Suppressor macrophage treated with lipopolysaccharide for 1 hour (primary cell): Measurements from ENCODE around the gene AGRN.
"Not testable (repeated sequence)": the region's sequence is repeated elsewhere in the genome, so short reads cannot be mapped to it uniquely, and the experiment has no call there.

Source experiments
- DNase-seq, 3 donors: peaks; one replicate each; pipeline ENCODE4 v3.0.0-alpha.2; 2020 to 2022

The AGRN gene

GRCh38 chr1:1054099-1054700 is 34.3 kb downstream of the AGRN start:
- no peak for DNase-seq

GRCh38 chr1:1054971-1055370 is 35.1 kb downstream of the AGRN start:
- no peak for DNase-seq

GRCh38 chr1:1055841-1056736 is 36.2 kb downstream of the AGRN start:
- no peak for DNase-seq

GRCh38 chr1:1057769-1058087 is 37.8 kb downstream of the AGRN start:
- not testable (repeated sequence) for DNase-seq

- no peak for DNase-seq
These were observed 38.4 kb downstream of the AGRN start for GRCh38 chr1:1058088-1058905.

GRCh38 chr1:1058921-1059493 is 39.1 kb downstream of the AGRN start:
- peak in 2 of 3 donors; percentile 20 to 30 for DNase-seq

GRCh38 chr1:1059494-1060280 is 39.8 kb downstream of the AGRN start:
- peak; percentile 91 to 98 (median 97) for DNase-seq

- no peak for DNase-seq
These were observed 40.5 kb downstream of the AGRN start for GRCh38 chr1:1060281-1061000.

GRCh38 chr1:1061682-1062345 is 41.9 kb downstream of the AGRN start:
- DNase-seq: peak in 2 of 3 donors; percentile 24 to 52

GRCh38 chr1:1062348-1063163 is 42.6 kb downstream of the AGRN start:
- no peak for DNase-seq

- no peak for DNase-seq
These were observed 43.5 kb downstream of the AGRN start for GRCh38 chr1:1063261-1063944.

GRCh38 chr1:1063945-1064831 is 44.3 kb downstream of the AGRN start:
- DNase-seq: peak; percentile 96 to 97 (median 96)

- no peak for DNase-seq
These were observed 45.5 kb downstream of the AGRN start for GRCh38 chr1:1065265-1065939.

GRCh38 chr1:1065940-1066304 is 46.0 kb downstream of the AGRN start:
- peak in 1 of 3 donors; percentile 29 for DNase-seq

- peak; percentile 45 to 56 (median 45) for DNase-seq
These were observed 46.7 kb downstream of the AGRN start for GRCh38 chr1:1066403-1067283.

GRCh38 chr1:1067284-1067859 is 47.5 kb downstream of the AGRN start:
- DNase-seq: no peak
